ENCODE measurements around the gene FLNA.

Gene FLNA

GRCh38 chrX:154373340-154374306, 811 bp downstream of the FLNA start:
- TF ChIP-seq CTCF (IDR thresholded peaks at IDR 0.05; ENCODE audit: insufficient read depth, low read length, missing control alignments), result peak; percentile 59
- no peak for DNase-seq (ENCODE audit: low read depth, low spot score)
- POLR2A ChIA-PET, result interaction anchor here (1.1 kb wide), 1 partner anchor 10 kb away, joined by 5 read pairs; no protein-coding TSS in a partner anchor
- peak overlapping the region; percentile 83 for H3K4me3 ChIP-seq (ENCODE audit: low read depth, low read length)
- CTCF ChIA-PET, result interaction anchor here (0.5 to 3.1 kb wide), 16 partner anchors 8 to 427 kb away, joined by 3 to 17 read pairs (median 4); partner anchors contain the start of gene RPL10

GRCh38 chrX:154372612-154373022, 1.8 kb downstream of the FLNA start:
- no peak for TF ChIP-seq CTCF (IDR thresholded peaks at IDR 0.05; ENCODE audit: insufficient read depth, low read length, missing control alignments)
- no peak for DNase-seq (ENCODE audit: low read depth, low spot score)
- peak overlapping the region; percentile 83 for H3K4me3 ChIP-seq (ENCODE audit: low read depth, low read length)
- ChIA-PET POLR2A (no interaction called here), CTCF (interaction anchor here (0.5 to 3.1 kb wide), 12 partner anchors 9 to 426 kb away, joined by 3 to 17 read pairs (median 6); no protein-coding TSS in a partner anchor)

- peak overlapping the region; percentile 83 for H3K4me3 ChIP-seq (ENCODE audit: low read depth, low read length)
- POLR2A ChIA-PET, result no interaction called here
- no peak for DNase-seq (ENCODE audit: low read depth, low spot score)
- CTCF ChIA-PET, result no interaction called here
- no peak for TF ChIP-seq CTCF (IDR thresholded peaks at IDR 0.05; ENCODE audit: insufficient read depth, low read length, missing control alignments)
These were observed 2.6 kb downstream of the FLNA start for GRCh38 chrX:154371789-154372300.

GRCh38 chrX:154371017-154371788, 3.2 kb downstream of the FLNA start:
- no peak for DNase-seq (ENCODE audit: low read depth, low spot score)
- TF ChIP-seq CTCF (IDR thresholded peaks at IDR 0.05; ENCODE audit: insufficient read depth, low read length, missing control alignments), result no peak
- peak overlapping the region; percentile 83 for H3K4me3 ChIP-seq (ENCODE audit: low read depth, low read length)
- POLR2A ChIA-PET, result interaction anchor here (0.6 to 1.3 kb wide), 6 partner anchors 8 to 403 kb away, joined by 3 to 12 read pairs (median 4); partner anchors contain the start of genes EMD and RPL10
- CTCF ChIA-PET, result no interaction called here

- ChIA-PET CTCF (no interaction called here), POLR2A (interaction anchor here (0.6 to 1.3 kb wide), 4 partner anchors 9 to 28 kb away, joined by 3 to 12 read pairs (median 4); partner anchors contain the start of genes EMD and RPL10)
- no peak for TF ChIP-seq CTCF (IDR thresholded peaks at IDR 0.05; ENCODE audit: insufficient read depth, low read length, missing control alignments)
- no peak for DNase-seq (ENCODE audit: low read depth, low spot score)
- peak overlapping the region; percentile 83 for H3K4me3 ChIP-seq (ENCODE audit: low read depth, low read length)
These were observed 4.0 kb downstream of the FLNA start for GRCh38 chrX:154370300-154371016.

Measured in AG04449 (cell line).